Keratinocyte (primary cell): ENCODE data around the gene ZC3H6.

Experiments used
- EZH2 ChIP-seq: IDR thresholded peaks from one replicate; pipeline ENCODE4 v1.6.1; 2012; ENCODE audit warnings: inconsistent platforms, mild to moderate bottlenecking, low read length, moderate library complexity
- TF ChIP-seq, protein P1 (sequence below), 3 experiments: IDR thresholded peaks in 1 of 3; conservative IDR thresholded peaks in 1 of 3; optimal IDR thresholded peaks in 1 of 3; 2 replicates in 2 of 3; 3 replicates in 1 of 3; pipeline versions ENCODE3 to v1.5.1; 2011; ENCODE audit warnings: low read length in 3 of 3, mild to moderate bottlenecking in 3 of 3, moderate library complexity in 2 of 3, control low read depth in 1 of 3, inconsistent platforms in 1 of 3; ENCODE audit not compliant: insufficient read depth in 2 of 3; ENCODE audit errors: extremely low read depth in 1 of 3

DNA sequence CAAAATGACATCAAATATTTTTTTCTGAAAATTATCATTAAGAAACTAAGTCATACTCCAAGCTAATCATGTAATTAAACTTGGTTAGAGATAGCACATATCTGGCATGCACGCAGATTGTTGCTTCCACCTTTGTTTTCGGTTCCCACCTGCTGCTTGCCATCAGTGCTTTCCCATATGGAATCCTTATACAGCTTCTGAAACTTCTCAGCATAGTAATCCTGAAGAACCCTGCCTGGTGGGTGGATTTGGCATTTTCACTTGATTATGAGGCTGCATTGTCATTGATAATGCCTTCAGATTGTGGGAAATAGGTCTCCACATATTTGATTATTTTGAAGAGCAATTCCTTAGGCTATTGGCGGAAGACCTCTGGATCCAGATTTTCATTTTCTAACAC, 47.5 kb downstream of the ZC3H6 start:
- TF ChIP-seq, protein P1, sequence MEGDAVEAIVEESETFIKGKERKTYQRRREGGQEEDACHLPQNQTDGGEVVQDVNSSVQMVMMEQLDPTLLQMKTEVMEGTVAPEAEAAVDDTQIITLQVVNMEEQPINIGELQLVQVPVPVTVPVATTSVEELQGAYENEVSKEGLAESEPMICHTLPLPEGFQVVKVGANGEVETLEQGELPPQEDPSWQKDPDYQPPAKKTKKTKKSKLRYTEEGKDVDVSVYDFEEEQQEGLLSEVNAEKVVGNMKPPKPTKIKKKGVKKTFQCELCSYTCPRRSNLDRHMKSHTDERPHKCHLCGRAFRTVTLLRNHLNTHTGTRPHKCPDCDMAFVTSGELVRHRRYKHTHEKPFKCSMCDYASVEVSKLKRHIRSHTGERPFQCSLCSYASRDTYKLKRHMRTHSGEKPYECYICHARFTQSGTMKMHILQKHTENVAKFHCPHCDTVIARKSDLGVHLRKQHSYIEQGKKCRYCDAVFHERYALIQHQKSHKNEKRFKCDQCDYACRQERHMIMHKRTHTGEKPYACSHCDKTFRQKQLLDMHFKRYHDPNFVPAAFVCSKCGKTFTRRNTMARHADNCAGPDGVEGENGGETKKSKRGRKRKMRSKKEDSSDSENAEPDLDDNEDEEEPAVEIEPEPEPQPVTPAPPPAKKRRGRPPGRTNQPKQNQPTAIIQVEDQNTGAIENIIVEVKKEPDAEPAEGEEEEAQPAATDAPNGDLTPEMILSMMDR (optimal IDR thresholded peaks at IDR 0.05 in 1 of 3, IDR thresholded peaks at IDR 0.05 in 1 of 3, conservative IDR thresholded peaks at IDR 0.05 in 1 of 3; ENCODE audit: extremely low read depth in 1 of 3, insufficient read depth in 2 of 3, low read length in 3 of 3) = no peak
- TF ChIP-seq EZH2 = no peak
